Measurements from ENCODE around the gene PRKG1.

PRKG1 gene

GRCh38 chr10:51599647-51600046 lies 525.4 kb downstream of the PRKG1 start:
- no peak for DNase-seq (ENCODE audit: low read depth)

DNA sequence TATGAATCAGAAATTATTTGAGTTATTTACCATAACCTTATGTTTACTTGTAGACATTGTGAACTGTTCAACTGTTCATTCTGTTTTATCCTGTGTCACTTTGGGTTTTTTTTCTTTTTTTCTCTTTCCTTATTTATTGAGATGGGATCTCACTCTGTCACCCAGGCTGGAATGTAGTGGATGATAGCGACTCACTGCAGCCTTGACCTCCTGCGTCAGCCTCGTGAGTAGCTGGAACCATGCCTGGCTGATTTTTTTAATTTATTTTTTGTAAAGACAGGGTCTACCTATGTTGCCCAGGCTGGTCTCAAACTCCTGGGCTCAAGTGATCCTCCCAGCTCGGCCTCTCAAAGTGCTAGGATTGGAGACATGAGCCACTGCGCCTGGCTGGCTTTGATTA lies 528.0 kb downstream of the PRKG1 start:
- no peak for DNase-seq (ENCODE audit: low read depth)

DNA sequence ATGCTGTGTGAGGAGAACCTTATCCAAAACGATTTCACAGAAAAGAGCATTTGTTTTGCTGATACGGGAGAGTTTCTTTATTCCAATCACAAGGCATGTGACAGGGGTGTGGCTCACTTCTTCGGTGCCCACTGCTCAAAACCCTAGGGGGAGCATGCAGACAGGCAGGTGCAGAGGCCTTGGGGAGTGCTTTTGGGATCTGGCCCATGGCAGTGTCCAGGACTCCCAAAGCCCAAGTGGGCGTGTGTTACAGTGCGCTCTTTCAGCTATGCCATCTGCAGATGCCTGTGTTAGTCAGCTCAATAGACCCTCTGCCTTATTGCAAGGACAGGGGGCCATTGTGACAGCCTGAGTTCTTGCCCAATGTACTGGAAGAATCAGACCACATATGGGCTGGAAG lies 530.3 kb downstream of the PRKG1 start:
- DNase-seq (ENCODE audit: low read depth), result no peak

DNA sequence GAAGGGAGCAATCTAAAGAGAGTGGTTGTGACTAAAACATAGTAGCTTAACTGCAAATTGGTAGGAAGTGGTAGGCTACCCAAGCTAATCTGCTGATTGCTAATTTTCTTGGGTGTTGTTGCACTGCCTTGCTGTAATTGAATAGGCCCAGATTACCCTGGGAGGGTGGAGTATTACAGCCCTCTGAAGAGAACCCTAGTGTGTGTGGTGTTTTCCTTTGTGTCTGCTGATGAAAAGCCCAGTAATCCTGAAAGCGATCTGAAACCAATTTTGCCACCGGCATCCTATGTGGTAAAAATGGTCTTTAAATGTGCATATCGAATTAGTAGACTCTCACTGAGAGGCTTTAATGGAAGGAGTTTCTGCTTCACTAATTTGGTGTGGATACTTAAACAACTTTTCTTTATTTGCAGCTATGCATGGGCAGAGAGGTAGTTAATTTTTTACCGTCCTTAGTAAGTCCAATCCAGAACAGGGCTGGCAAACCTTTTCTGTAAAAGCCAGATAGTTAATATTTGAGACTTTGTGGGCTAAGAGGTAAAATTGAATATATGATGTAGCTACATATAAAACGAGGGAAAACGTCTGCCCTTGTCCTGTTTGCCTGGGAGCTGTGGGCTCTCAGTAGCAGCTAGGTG lies 532.7 kb downstream of the PRKG1 start:
- DNase-seq (ENCODE audit: low read depth), result no peak

- no peak for DNase-seq (ENCODE audit: low read depth)
These were observed 533.2 kb downstream of the PRKG1 start for GRCh38 chr10:51607463-51607835.

GRCh38 chr10:51608211-51608610 lies 533.9 kb downstream of the PRKG1 start:
- no peak for DNase-seq (ENCODE audit: low read depth)

DNA sequence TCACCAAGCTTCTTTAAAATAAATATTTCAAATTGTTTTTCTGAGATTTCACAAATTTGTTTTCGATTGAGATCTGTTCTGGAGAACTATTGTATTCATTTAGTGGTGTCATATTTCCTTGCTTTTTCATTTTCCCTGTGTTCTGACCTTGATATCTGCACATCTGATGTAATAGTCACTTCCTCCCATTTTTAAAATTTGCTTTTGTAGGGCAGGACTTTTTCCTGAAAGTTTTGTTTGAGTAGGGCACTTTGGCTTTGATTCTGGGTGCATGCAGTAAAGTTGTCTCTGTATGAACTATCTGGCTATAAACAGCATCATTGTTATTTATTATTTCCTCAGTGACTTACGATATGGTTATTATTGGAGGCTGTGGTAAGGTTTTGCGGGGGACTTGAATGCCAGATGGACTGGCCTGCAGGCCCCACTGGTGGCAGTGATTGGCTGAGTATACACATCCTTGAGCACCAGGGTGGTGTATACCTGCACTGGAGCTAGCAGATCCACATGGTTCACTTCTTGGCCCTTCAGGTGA lies 541.5 kb downstream of the PRKG1 start:
- no peak for DNase-seq (ENCODE audit: low read depth)

- no peak for DNase-seq (ENCODE audit: low read depth)
These were observed 543.4 kb downstream of the PRKG1 start for GRCh38 chr10:51617576-51618235.

DNA sequence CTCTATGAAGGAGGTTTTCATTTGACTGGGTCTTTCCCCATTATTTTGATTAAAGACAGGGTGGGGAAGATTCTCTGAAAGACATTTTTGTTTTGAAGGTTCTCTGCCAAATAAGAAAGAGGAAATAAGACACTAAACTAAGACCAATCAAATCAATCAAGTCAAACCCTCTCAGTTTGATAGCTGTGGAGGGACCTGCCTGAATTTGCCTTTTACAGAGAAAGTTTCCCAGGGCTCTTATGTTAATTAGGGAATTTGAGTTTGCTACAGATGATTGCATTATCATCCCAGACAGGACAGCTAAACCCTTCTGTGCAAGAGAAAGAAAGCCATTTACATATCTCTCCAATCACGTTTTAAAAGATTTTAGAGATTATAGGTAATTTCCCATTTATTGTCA lies 545.1 kb downstream of the PRKG1 start:
- DNase-seq (ENCODE audit: low read depth), result no peak

- no peak for DNase-seq (ENCODE audit: low read depth)
These were observed 545.8 kb downstream of the PRKG1 start for GRCh38 chr10:51620131-51620530.

- DNase-seq (ENCODE audit: low read depth), result no peak
These were observed 549.7 kb downstream of the PRKG1 start for GRCh38 chr10:51624013-51624412.

DNA sequence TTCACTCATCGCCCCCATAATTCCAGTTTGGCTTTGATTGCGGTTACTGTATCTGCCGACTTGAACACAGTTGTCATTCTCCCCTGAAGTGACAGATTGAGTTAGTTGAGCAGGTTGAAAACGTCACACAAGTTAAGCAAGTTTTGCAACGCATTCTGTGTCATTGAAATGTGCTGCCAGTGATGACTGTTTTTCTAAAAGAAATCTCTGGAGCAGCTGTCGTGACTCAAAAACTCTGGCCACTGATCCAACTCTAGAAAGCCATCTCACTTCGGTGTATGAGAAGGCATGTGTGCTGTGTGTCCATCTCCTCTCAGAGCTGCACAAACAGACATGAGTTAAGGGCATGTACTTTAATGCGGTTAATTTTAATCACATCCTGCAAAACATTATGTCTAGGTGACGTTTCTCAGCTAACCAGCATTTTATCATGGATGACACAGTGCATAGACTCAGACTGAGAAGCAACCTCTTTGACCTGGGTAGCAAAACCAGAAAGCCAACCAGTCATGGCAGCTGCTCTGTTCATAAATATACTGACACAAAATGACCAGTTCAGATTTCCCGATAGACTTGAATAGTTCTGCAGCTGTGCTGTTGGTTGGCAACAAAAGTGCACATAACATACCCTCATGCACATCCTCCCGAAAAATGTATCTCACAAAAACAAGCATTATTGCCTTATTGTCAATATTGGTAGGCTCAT lies 555.8 kb downstream of the PRKG1 start:
- no peak for DNase-seq (ENCODE audit: low read depth)

DNA sequence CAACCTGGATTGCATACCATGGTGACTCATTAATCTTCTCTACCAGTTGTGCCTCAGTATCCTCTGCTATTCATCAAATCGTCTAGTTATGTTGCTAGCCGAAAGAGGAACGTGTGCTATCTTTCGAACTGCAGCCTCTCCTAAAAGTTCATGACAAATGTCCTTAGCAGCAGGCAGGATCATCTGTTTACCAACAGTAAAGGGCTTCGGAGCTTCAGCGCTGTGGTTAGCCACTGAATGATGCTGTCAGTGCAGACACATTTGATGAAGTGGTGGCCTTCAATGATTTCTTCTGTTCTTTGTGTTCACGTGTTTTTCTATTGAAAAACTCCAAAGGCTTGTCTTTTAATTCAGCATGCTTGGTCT lies 556.3 kb downstream of the PRKG1 start:
- no peak for DNase-seq (ENCODE audit: low read depth)

DNA sequence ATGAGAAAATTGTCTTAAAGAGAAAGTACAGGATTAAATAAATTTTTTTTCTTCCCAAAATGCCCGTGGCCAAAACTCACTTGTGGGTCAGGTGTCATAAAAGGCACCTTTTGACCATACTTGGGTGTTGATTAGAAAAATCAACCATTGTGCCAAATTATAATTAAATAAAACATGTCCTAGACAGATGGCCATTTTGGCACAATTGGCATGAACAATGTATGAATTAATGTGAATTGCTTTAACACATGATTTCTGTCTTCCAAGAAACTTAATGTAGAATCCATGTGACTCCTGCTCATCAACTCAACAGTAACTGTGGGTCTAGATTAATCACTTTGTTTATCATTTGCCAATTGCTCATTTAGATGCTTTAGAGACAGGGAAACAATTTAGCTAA lies 561.1 kb downstream of the PRKG1 start:
- DNase-seq (ENCODE audit: low read depth), result no peak

DNA sequence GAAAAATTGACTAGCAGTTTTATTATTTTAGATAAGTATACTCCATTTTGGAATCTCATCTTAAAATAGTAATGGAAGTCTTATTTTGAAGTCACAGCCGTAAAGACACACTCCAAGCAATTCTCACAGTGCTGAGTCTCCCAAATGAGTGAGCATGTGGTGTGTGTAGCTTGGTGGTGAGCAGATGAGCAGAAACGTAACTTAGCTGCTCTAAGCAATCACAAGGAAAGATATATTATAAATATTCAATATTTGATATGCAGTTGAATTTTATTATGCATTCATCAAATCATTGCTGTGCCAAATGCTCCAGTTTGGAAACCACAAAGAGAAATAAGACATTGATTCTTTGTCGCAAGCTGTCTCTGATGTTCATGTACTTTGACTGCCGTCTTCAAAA lies 563.9 kb downstream of the PRKG1 start:
- DNase-seq (ENCODE audit: low read depth), result no peak

DNA sequence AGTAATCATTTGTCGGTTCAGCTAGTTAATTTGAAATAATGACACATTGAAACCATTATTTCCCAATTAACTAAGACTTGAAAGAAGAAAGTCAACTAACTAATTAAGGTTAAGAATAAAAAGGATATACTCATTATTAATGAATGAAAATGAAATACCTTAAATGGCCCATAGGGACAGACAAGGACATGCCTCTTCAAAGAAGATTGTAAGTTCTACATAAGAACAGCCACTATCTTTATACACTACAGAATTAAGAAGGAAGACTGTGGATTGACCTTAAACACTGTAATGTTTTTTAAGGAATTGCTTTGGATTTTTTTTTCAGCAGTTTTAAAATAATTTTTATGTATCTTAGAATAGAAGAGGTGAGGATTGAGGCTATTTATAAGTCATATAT lies 564.5 kb downstream of the PRKG1 start:
- DNase-seq (ENCODE audit: low read depth), result no peak

- no peak for DNase-seq (ENCODE audit: low read depth)
These were observed 566.0 kb downstream of the PRKG1 start for GRCh38 chr10:51640120-51640819.

- no peak for DNase-seq (ENCODE audit: low read depth)
These were observed 568.3 kb downstream of the PRKG1 start for GRCh38 chr10:51642581-51642980.

DNA sequence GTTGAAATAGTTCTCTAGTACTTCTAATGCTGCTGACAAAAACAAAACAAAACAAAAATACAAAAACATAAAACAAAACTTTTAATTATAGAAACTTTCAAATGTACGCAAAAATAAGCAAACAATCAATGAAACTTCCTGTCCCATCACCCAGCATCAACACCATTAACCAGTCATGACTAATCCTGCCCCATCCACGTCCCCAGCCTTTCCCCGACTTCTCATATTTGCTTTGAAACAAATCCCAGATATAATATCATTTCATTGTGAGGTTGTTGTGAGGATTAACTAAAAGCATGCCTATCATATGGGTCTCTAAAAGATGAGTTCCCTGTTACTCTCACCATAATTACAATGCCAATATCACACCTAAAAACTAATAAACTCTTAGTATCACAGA lies 569.4 kb downstream of the PRKG1 start:
- no peak for DNase-seq (ENCODE audit: low read depth)

DNA sequence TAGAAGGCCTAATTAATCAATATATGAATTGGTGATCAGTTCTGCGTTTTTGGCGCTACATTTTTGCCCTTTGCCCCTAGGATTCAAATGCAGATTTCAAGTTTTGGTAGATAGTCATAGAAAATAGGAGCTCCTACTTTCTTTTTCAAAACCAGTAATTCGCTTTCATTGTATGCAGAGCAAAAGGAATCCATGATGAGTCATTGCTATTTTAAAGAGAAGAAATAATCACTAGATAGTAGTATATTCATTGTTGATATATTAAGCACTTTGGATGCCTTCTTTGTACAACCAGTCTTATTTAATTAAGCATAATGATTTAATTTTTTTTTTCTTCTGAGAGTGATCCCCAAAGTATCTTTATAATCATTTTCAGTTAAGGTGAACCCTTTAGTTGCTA lies 574.8 kb downstream of the PRKG1 start:
- DNase-seq (ENCODE audit: low read depth), result peak; percentile 3

GRCh38 chr10:51651063-51651462 lies 576.8 kb downstream of the PRKG1 start:
- peak; percentile 23 for DNase-seq (ENCODE audit: low read depth)

- no peak for DNase-seq (ENCODE audit: low read depth)
These were observed 578.7 kb downstream of the PRKG1 start for GRCh38 chr10:51653025-51653424.

DNA sequence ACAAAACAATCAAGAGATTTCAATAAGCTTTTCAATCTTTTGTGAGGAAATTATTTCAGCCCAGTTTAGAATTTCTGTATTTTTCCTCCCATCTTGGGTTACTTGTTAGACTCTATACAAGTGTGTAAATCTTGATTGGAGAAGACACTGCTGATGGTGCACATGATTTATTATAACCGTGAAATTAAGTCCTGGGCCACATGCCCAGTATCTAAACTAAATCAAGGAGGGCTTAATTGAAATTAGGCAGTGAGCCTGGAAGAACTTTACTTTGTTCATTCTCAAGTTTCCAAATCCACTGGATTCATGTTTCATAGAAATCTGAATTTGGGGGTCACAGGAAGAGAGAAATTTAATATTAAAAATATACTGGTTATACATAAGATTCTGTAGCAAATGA lies 580.6 kb downstream of the PRKG1 start:
- no peak for DNase-seq (ENCODE audit: low read depth)
